Subcutaneous abdominal adipose tissue (tissue), 5 donors: Measurements from ENCODE around the gene LTB4R.
A peak's percentile ranks its signal among the peaks of the same experiment; 100 is the strongest.

ENCODE experiments used
- H3K27ac ChIP-seq: one replicate; pipeline ENCODE4 v1.7.0; 2013; ENCODE audit warnings: low read depth, mild to moderate bottlenecking, inconsistent platforms, low read length, moderate library complexity
- H3K27me3 ChIP-seq, 5 donors: one replicate each; pipeline ENCODE4 v1.7.0; 2013; ENCODE audit warnings: low read length in 5 of 5, inconsistent platforms in 1 of 5; ENCODE audit not compliant: control insufficient read depth in 5 of 5, insufficient read depth in 4 of 5
- H3K36me3 ChIP-seq, 5 donors: one replicate each; pipeline ENCODE4 v1.7.0; 2013; ENCODE audit warnings: low read length in 5 of 5; ENCODE audit not compliant: control insufficient read depth in 5 of 5, insufficient read depth in 5 of 5
- H3K4me1 ChIP-seq, 5 donors: one replicate each; pipeline ENCODE4 v1.7.0; 2013; ENCODE audit warnings: low read length in 5 of 5, mild to moderate bottlenecking in 3 of 5, moderate library complexity in 1 of 5; ENCODE audit not compliant: control insufficient read depth in 5 of 5, insufficient read depth in 5 of 5
- H3K4me3 ChIP-seq, 5 donors: one replicate each; pipeline ENCODE4 v1.7.0; 2013; ENCODE audit warnings: low read length in 5 of 5, low read depth in 1 of 5
- H3K9ac ChIP-seq, 5 donors: one replicate each; pipeline ENCODE4 v1.7.0; 2013; ENCODE audit warnings: low read length in 5 of 5, mild to moderate bottlenecking in 4 of 5, moderate library complexity in 3 of 5
- H3K9me3 ChIP-seq, 5 donors: one replicate each; pipeline ENCODE4 v1.7.0; 2013; ENCODE audit warnings: low read length in 5 of 5; ENCODE audit not compliant: control insufficient read depth in 5 of 5
- donor health status: healthy.
- donor health status: healthy.
- donor health status: healthy.
- donor health status: healthy.
- donor health status: healthy.

LTB4R gene

GRCh38 chr14:24366721-24367513 lies 55.6 kb downstream of the LTB4R start:
- H3K27ac ChIP-seq = peak overlapping the region; percentile 89
- no peaks in the 10 kb centered on the region for H3K36me3 ChIP-seq
- H3K4me3 ChIP-seq = peak overlapping the region; percentile 46 to 76 (median 60)
- no peaks in the 10 kb centered on the region for H3K27me3 ChIP-seq
- peak overlapping the region in 4 of 5 donors; percentile 28 to 75 (median 60) for H3K9ac ChIP-seq
- H3K9me3 ChIP-seq = no peaks in the 10 kb centered on the region
- H3K4me1 ChIP-seq = peaks cover 0 to 45% (median 32%) of the 10 kb centered on the region in 5 donors
